Measurements from ENCODE around the gene ASAH2B. TPM values are rescaled to one million over a fixed set of nuclear protein-coding genes. Genes with fewer than 3 reads are reported as not detected.
"Not testable (repeated sequence)": the region's sequence is repeated elsewhere in the genome, so short reads cannot be mapped to it uniquely, and the experiment has no call there.

The ASAH2B gene
- 1 to 10 TPM; 1.0 to 5.4 (median 1.9) TPM for total RNA-seq
- polyA plus RNA-seq: 1 to 10 TPM in 2 of 3 donors, under 1 TPM in 1; 0.77 to 1.7 (median 1.1) TPM
- long read RNA-seq, donor 1, full-length matches to known transcripts: 1 of 1 reads
- long read RNA-seq, donor 1, partial matches to known transcripts: 0 of 1 reads
- long read RNA-seq, donor 1, other reads (novel, unspliced or antisense): 0 of 1 reads
- long read RNA-seq, donor 2: 0 reads

DNA sequence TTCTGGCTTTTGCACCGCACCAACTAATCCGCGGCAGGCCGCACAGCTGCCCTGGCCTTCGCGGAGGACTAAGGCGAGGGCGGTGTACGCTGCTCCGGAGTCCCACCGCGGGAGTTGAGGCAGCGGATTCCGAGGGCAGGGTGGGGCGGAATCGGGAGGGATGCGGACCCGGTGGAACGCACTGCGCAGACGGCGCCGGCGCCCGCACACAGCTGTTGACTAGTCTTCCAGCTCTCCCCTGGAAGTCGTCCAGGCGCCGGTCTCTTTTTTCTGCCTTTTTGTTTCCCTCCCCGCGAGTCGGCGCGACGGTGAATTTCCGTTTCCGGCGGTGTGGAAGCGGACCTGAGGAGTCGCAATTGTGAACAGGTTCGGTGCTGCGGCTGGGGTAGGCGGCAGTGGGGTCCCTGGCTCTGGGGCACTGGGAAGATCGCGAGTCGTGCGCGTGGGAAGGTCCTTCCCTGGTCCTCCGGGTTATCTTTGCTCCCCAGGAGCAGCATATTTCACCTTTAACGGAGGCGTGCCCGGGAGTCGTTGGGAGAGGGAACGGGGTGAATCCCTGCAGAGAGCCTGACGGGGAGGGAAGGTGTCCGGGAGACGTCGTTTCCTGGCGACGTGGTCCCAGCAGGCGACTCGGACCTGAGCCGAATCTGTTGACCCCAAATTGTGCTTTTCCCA lies at the start of gene ASAH2B:
Gene ASAH2B, plus strand, starts transcription at position 319 of the 675 bp plus-strand sequence. CDS start 5,195 bp downstream, outside the sequence.
- peak within 1 kb of the TSS; percentile 32 to 85 (median 78) for H3K27ac ChIP-seq
- peak; percentile 90 for DNase-seq
- TF ChIP-seq, protein P1, sequence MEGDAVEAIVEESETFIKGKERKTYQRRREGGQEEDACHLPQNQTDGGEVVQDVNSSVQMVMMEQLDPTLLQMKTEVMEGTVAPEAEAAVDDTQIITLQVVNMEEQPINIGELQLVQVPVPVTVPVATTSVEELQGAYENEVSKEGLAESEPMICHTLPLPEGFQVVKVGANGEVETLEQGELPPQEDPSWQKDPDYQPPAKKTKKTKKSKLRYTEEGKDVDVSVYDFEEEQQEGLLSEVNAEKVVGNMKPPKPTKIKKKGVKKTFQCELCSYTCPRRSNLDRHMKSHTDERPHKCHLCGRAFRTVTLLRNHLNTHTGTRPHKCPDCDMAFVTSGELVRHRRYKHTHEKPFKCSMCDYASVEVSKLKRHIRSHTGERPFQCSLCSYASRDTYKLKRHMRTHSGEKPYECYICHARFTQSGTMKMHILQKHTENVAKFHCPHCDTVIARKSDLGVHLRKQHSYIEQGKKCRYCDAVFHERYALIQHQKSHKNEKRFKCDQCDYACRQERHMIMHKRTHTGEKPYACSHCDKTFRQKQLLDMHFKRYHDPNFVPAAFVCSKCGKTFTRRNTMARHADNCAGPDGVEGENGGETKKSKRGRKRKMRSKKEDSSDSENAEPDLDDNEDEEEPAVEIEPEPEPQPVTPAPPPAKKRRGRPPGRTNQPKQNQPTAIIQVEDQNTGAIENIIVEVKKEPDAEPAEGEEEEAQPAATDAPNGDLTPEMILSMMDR (IDR thresholded peaks at IDR 0.05 in 8 of 11, conservative IDR thresholded peaks at IDR 0.05 in 3 of 11): no peak
- TF ChIP-seq POLR2AphosphoS5 (IDR thresholded peaks at IDR 0.05): peak; percentile 53 to 69 (median 66)
- intact Hi-C loops (cut with DNase I; ENCODE audit: low total_unique reads): no loop called here
- no peaks in the 10 kb centered on the region for H3K36me3 ChIP-seq
- no peaks in the 10 kb centered on the region for H3K9me3 ChIP-seq
- peak within 1 kb of the TSS; percentile 45 to 75 (median 64) for H3K4me3 ChIP-seq
- peaks cover 0 to 14% (median 12%) of the 10 kb centered on the region in 6 donors for H3K4me1 ChIP-seq
- 0 to 1% (median 0%) methylated on average over 38 to 62 of the region's 62 CpGs for WGBS, 5 donors
- H3K27me3 ChIP-seq (replicated peaks in 1 of 7): peaks cover 0 to 12% (median 0%) of the 10 kb centered on the region in 7 donors

DNA sequence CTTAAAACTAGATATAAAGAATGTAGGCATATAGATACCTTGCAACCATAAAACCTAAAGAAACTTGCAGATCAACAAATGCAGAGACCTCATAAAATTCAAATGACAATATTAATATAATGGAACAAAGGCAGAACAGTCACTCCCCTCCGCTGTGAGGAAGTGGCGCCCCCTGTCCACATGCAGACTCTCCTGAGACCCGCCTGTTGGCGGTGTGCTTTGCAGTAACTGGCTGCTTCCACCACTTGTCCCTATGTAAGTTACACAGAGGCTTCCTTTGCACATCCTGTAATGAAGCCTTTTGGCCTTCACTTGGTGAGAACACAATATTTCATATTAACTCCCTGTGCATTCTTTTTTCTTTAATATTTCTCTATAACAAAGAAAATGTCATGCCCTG lies 41.9 kb upstream of the ASAH2B start:
- H3K27me3 ChIP-seq (replicated peaks in 1 of 7); H3K9me3 ChIP-seq; DNase-seq; H3K4me1 ChIP-seq; H3K36me3 ChIP-seq; H3K27ac ChIP-seq; H3K4me3 ChIP-seq; intact Hi-C loops (cut with DNase I; ENCODE audit: low total_unique reads): not testable (repeated sequence)
- WGBS, 5 donors: 60% methylated on average over 1 of the region's 4 CpGs; no CpG with 5 or more reads in 4 of the 5 donors

DNA sequence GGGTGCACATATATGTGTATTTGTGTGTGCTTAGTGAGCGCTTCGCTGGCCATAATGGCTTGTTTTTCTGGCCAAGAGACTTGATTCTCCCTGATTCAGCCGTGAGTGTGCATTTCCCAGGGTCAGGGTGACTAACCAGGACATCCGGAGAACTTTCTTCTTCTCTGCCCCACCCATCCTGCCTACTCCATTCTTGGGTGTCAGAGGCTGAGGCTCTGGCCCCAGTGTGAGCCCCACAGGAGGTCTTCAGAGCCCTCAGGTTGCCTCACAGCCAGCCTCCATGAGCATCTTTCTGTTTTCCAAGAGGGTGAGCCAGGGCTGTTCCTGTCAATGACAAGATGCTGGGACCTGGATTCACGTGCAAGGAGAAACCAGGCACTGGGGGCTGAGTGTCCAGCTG lies 37.8 kb upstream of the ASAH2B start:
- H3K27me3 ChIP-seq (replicated peaks in 1 of 7); H3K4me3 ChIP-seq; H3K9me3 ChIP-seq; DNase-seq; intact Hi-C loops (cut with DNase I; ENCODE audit: low total_unique reads); H3K36me3 ChIP-seq; H3K27ac ChIP-seq; H3K4me1 ChIP-seq: not testable (repeated sequence)
- WGBS, 5 donors: 58 to 100% (median 67%) methylated on average over 1 to 3 of the region's 5 CpGs

DNA sequence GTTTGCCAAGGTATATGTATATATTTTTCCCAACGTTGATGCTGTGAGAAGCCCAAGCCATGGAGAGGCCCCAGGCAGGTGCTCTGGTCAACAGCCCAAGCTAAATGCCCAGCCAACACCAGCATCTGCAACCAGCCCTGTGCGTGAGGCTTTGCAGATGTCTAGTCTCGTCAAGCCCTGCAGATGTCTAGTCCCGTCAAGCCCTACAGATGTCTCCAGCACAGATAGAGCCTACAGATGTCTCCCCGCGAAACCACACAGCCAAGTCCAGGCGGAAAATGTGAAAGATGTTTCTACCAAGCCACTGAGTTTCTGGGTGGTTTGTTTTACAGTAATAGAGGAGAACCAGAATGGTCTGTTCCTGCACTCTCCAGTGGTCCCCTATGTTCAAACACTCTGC lies 36.7 kb upstream of the ASAH2B start:
- H3K4me3 ChIP-seq; H3K4me1 ChIP-seq; H3K9me3 ChIP-seq; H3K27ac ChIP-seq; H3K36me3 ChIP-seq; intact Hi-C loops (cut with DNase I; ENCODE audit: low total_unique reads); DNase-seq; H3K27me3 ChIP-seq (replicated peaks in 1 of 7): not testable (repeated sequence)
- WGBS, 5 donors: 80 to 93% (median 90%) methylated on average over 2 to 6 of the region's 7 CpGs

DNA sequence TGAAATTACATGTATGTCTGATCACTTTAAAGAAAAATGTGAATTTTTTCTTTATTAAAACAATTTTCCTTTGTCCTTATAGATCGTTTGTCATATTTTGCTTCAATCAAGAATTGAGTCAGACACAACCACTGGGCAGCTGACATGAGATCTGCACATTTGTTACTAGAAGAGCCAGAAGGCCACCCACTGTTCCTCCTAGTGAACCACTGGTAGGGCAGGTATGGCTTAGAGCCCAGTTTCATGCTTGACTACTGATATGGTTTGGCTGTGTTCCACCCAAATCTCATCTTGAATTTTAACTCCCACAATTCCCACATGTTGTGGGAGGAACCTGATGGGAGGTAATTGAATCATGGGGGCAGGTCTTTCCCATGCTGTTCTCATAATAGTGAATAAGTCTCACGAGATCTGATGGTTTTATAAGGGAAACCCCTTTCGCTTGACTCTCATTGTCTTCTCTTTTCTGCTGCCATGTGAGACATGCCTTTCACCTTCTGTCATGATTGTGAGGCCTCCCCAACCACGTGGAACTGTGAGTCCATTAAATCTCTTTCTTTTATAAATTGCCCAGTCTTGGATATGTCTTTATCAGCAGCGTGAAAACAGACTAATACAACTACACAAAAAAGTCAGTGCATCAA lies 35.2 kb upstream of the ASAH2B start:
- H3K4me1 ChIP-seq; H3K27ac ChIP-seq; DNase-seq; H3K9me3 ChIP-seq; intact Hi-C loops (cut with DNase I; ENCODE audit: low total_unique reads); H3K4me3 ChIP-seq; H3K27me3 ChIP-seq (replicated peaks in 1 of 7); H3K36me3 ChIP-seq: not testable (repeated sequence)
- WGBS, 5 donors: 71 to 94% (median 80%) methylated on average over 4 to 5 of the region's 5 CpGs

DNA sequence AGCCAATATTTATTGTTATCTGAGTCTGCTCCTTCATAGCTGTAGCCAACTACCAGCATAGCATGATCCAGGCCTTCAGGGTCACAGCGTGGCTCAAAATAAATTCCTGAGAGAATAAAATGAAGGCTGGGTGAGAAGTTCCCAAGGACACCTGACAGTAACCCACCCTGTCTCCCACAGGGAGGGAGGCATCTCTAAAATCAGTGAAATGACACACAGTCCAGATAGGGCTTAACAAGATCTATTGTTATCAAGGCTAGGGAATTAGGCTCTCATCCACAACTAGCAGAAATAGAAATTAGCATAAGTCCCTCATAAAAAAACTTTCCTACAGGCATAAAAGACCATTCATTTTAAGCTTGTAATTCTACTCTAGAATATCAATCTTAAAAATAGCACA lies 33.7 kb upstream of the ASAH2B start:
- H3K4me1 ChIP-seq; H3K27ac ChIP-seq; intact Hi-C loops (cut with DNase I; ENCODE audit: low total_unique reads); H3K27me3 ChIP-seq (replicated peaks in 1 of 7); H3K9me3 ChIP-seq; H3K4me3 ChIP-seq; DNase-seq; H3K36me3 ChIP-seq: not testable (repeated sequence)
- WGBS, 5 donors: 44 to 87% (median 72%) methylated on average over 1 of the region's 1 CpG

DNA sequence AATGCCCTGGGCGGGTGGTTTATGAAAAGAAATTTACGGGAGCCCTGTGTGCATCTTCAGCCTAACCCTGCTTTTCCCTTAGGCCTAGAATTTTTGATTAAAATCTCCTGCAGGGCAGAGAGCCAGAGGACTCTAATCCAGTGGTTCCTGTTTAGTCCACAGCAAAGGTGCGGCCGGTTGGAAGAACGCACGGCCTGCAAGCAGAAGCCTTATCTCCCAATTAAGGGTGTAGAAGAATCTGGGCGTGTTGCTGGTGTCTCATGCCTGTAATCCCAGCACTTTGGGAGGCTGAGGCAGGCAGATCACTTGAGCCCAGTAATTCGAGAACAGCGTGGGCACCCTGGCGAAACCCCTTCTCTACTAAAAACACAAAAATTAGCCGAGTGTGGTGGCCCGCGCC lies 29.5 kb upstream of the ASAH2B start:
- H3K27me3 ChIP-seq (replicated peaks in 1 of 7); intact Hi-C loops (cut with DNase I; ENCODE audit: low total_unique reads); DNase-seq; H3K9me3 ChIP-seq; H3K36me3 ChIP-seq; H3K27ac ChIP-seq; H3K4me1 ChIP-seq; H3K4me3 ChIP-seq: not testable (repeated sequence)
- 87 to 95% (median 92%) methylated on average over 9 to 13 of the region's 13 CpGs for WGBS, 5 donors

DNA sequence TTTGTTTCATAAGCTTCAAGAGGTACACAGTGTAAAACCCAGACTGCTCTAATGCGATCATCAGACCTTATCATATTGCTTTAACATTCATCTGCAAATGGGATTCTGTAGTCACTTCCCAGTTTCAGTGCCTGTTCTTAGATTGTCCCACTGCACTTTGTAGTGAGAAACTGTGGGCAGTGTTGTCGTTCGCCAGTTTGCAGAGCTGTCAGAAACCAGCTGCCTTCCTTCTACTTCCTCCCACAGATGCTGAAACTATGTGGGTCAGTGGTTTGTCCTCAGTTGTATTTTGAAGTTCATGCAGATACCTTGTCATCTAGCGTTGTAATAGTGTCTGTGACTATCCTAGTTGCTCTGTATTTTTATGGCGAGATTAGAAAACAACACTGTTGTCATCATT lies 15.9 kb upstream of the ASAH2B start:
- H3K27me3 ChIP-seq (replicated peaks in 1 of 7); H3K27ac ChIP-seq; H3K4me3 ChIP-seq; DNase-seq; H3K9me3 ChIP-seq; H3K4me1 ChIP-seq; H3K36me3 ChIP-seq; intact Hi-C loops (cut with DNase I; ENCODE audit: low total_unique reads): not testable (repeated sequence)
- 33 to 50% (median 46%) methylated on average over 5 of the region's 5 CpGs for WGBS, 5 donors

DNA sequence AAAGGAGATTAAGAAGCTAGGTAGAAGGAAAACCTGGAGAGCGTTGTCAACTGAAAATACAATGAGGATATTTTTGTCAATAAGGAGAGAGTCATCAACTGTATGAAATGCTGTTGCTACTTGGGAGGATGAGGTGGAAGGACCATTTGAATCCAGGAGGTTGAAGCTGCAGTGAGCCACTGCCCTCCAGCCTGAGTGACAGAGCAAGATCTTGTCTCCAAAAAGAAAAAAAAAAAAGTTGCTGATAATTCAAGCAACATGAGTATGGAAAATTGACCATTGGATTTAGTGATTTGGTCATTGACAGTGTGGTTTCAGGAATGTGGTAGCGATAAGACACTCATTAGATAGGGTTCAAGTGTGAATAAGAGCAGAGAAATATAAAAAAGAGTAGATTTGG lies 11.6 kb upstream of the ASAH2B start:
- H3K36me3 ChIP-seq; intact Hi-C loops (cut with DNase I; ENCODE audit: low total_unique reads); H3K27me3 ChIP-seq (replicated peaks in 1 of 7); H3K4me3 ChIP-seq; DNase-seq; H3K27ac ChIP-seq; H3K4me1 ChIP-seq; H3K9me3 ChIP-seq: not testable (repeated sequence)
- WGBS, 5 donors: 84 to 95% (median 92%) methylated on average over 2 of the region's 2 CpGs
